HepG2 (cell line): Measurements from ENCODE around the gene LUZP1. TPM values are rescaled to one million over a fixed set of nuclear protein-coding genes. Genes with fewer than 3 reads are reported as not detected.

ENCODE experiments used
- ATAC-seq: fragments of 200-7000 bp; cut with Tn5 transposase; 3 replicates; pipeline ENCODE4 v1.9.1; 2020; ENCODE audit warnings: mild to moderate bottlenecking, moderate library complexity
- BruUV-seq: library from RNA; stranded (reverse); fragments of 400-500 nt; replicated peaks from 2 replicates; lab custom pipeline; 2021; lab: Mats Ljungman, UMichigan
- CTCF ChIA-PET: fragments of 300-600 bp; formaldehyde crosslinking; extraction: SDS; loops from one replicate; lab custom pipeline; 2021; ENCODE audit warnings: low total read pairs, inconsistent platforms, low intra/inter-chr PET ratio; lab: Yijun Ruan, JAX
- POLR2A ChIA-PET: fragments of 350-600 bp; sonication (Branson Sonifier 250); formaldehyde crosslinking; loops from one replicate; lab custom pipeline; 2020; ENCODE audit warnings: antibody characterized with exemption, inconsistent platforms; lab: Yijun Ruan, JAX
- DNase-seq: peaks from one replicate; pipeline ENCODE4 v3.0.0-alpha.2; 2015; ENCODE audit warnings: low spot score
- FAIRE-seq: peaks from 3 replicates; lab custom pipeline; 2011; peaks lifted over from hg19 to GRCh38; lab: Jason Lieb, UNC
- H2AFZ ChIP-seq: one replicate; pipeline ENCODE4 v1.6.1; 2011; ENCODE audit warnings: low read length, inconsistent platforms
- H3K27ac ChIP-seq: fragments of 300-600 bp; 3 replicates; pipeline ENCODE4 v1.8.0; 2011; ENCODE audit warnings: mixed run types, mild to moderate bottlenecking, mixed read lengths, low read length, inconsistent platforms; ENCODE audit not compliant: insufficient read depth; ENCODE audit errors: extremely low read length
- H3K27me3 ChIP-seq, 2 experiments: fragments of 200-600 bp in 1 of 2; 2 replicates in 1 of 2; 3 replicates in 1 of 2; pipeline versions ENCODE4 v1.6.0 to v1.8.0; 2011; ENCODE audit warnings: low read length in 2 of 2, mild to moderate bottlenecking in 2 of 2, moderate library complexity in 2 of 2, inconsistent platforms in 1 of 2; ENCODE audit not compliant: insufficient read depth in 2 of 2, control insufficient read depth in 1 of 2
- H3K36me3 ChIP-seq, 2 experiments: fragments of 200-600 bp in 1 of 2; replicated peaks in 1 of 2; 2 replicates in 1 of 2; 3 replicates in 1 of 2; pipeline versions ENCODE4 v1.5.1 to v1.8.0; 2011; ENCODE audit warnings: low read length in 2 of 2, inconsistent platforms in 1 of 2; ENCODE audit not compliant: insufficient read depth in 2 of 2, control insufficient read depth in 1 of 2
- H3K4me1 ChIP-seq: 2 replicates; pipeline ENCODE4 v1.5.1; 2012; ENCODE audit warnings: low read length, inconsistent platforms; ENCODE audit not compliant: insufficient read depth
- H3K4me2 ChIP-seq: 2 replicates; pipeline ENCODE4 v1.6.0; 2011; ENCODE audit warnings: low read depth, low read length, inconsistent platforms
- H3K4me3 ChIP-seq, 3 experiments: fragments of 200-600 bp in 1 of 3; sonication (generic), shearing (Covaris generic) in 1 of 3; replicated peaks in 1 of 3; 2 replicates each; pipeline ENCODE4 v1.5.1; 2011 to 2016; ENCODE audit warnings: low read length in 3 of 3, inconsistent platforms in 2 of 3, low read depth in 2 of 3, mild to moderate bottlenecking in 2 of 3, control low read depth in 1 of 3, mixed read lengths in 1 of 3; ENCODE audit not compliant: insufficient read depth in 1 of 3
- H3K79me2 ChIP-seq: one replicate; pipeline ENCODE4 v1.6.1; 2011; ENCODE audit warnings: low read length, inconsistent platforms; ENCODE audit not compliant: insufficient read depth
- H3K9ac ChIP-seq: 2 replicates; pipeline ENCODE4 v1.6.0; 2011; ENCODE audit warnings: mild to moderate bottlenecking, low read depth, low read length, inconsistent platforms; ENCODE audit not compliant: insufficient read depth
- H3K9me3 ChIP-seq: 2 replicates; pipeline ENCODE4 v1.5.1; 2012; ENCODE audit warnings: mild to moderate bottlenecking, low read length
- H4K20me1 ChIP-seq: 2 replicates; pipeline ENCODE4 v1.6.0; 2011; ENCODE audit warnings: inconsistent platforms, mild to moderate bottlenecking, low read length, moderate library complexity; ENCODE audit not compliant: insufficient read depth
- CREB1 ChIP-seq, 2 experiments: fragments of 450-650 bp in 1 of 2; IDR thresholded peaks; 2 replicates each; pipeline ENCODE4 v1.6.1; 2016 to 2017; ENCODE audit warnings: control low read depth in 1 of 2, mild to moderate bottlenecking in 1 of 2, missing compliant biosample characterization in 1 of 2, missing genetic modification characterization in 1 of 2
- IKZF1 ChIP-seq: fragments of 450-650 bp; IDR thresholded peaks from 2 replicates; pipeline ENCODE4 v1.7.1; 2016
- SRF ChIP-seq: IDR thresholded peaks from 2 replicates; pipeline ENCODE4 v1.6.1; 2011; ENCODE audit warnings: mild to moderate bottlenecking, low read depth, low read length, moderate library complexity
- ZNF75D ChIP-seq: sonication (generic); formaldehyde crosslinking; IDR thresholded peaks from 2 replicates; pipeline ENCODE4 v1.8.1; 2023; ENCODE audit warnings: missing genetic modification reagents, mild to moderate bottlenecking, borderline replicate concordance
- WGBS: methylation state at CpG from one replicate; pipeline ENCODE4 v1.1.6; 2017; ENCODE audit warnings: low lambda C conversion rate; 5-methylcytosine and 5-hydroxymethylcytosine counted together
- in situ Hi-C: cut with HindIII; loops from 2 replicates; pipeline ENCODE4 v1.10.0; 2017; ENCODE audit warnings: low pct_unique_long_range_greater_than_20kb; ENCODE audit not compliant: extremely low pct_ligation_motif_present
- intact Hi-C: fragments of 100-400 bp; cut with micrococcal nuclease; formaldehyde crosslinking; loops from one replicate; pipeline ENCODE4 v1.10.0; 2022; ENCODE audit not compliant: unreplicated experiment
- polyA plus RNA-seq, 8 experiments: library from polyadenylated mRNA; depleted of rRNA in 3 of 8; stranded (reverse) in 7 of 8; unstranded in 1 of 8; fragments of >200 nt; fragmentation: Illumina TruSeq in 4 of 8; extraction: Trizol in 4 of 8; gene quantifications; 2 replicates each; pipeline versions ENCODE4 v1.2.1 to v1.2.3, GENCODE V29; 2011 to 2016; ENCODE audit warnings: low read depth in 4 of 8, missing spikeins in 1 of 8, mixed read lengths in 1 of 8; ENCODE audit not compliant: insufficient read depth in 1 of 8
- total RNA-seq, 5 experiments: library from RNA; depleted of rRNA; stranded (reverse); fragments of >200 nt; fragmentation: Illumina TruSeq; extraction: Trizol; gene quantifications; 2 replicates each; pipeline ENCODE4 v1.2.3, GENCODE V29; 2016; ENCODE audit warnings: low read depth in 1 of 5

The LUZP1 gene
- total and polyA plus RNA-seq, 2 of the 13 experiments (the other 11 are each of a cell fraction or from before 2014, with no cell fraction given), result 6.9 to 12.7 TPM

- H3K27ac ChIP-seq, result peak overlapping the region; percentile 5
- no peak for FAIRE-seq
- WGBS, result 94% methylated on average over 4 of the region's 4 CpGs
- H3K36me3 ChIP-seq, result no peaks in the 10 kb centered on the region
- no peak for DNase-seq
- BruUV-seq, result no TSS peak
- H3K9ac ChIP-seq, result no peak overlapping the region
- no peak overlapping the region for H3K4me2 ChIP-seq
- H4K20me1 ChIP-seq, result no peaks in the 10 kb centered on the region
- no peak for ATAC-seq
- H3K27me3 ChIP-seq, result no peaks in the 10 kb centered on the region
- H3K79me2 ChIP-seq, result peaks cover 53% of the 10 kb centered on the region
- CTCF ChIA-PET, result no interaction called here
- in situ Hi-C loops, result no loop called here
- intact Hi-C loops, result no loop called here
- no peaks in the 10 kb centered on the region for H3K9me3 ChIP-seq
- peaks cover 56% of the 10 kb centered on the region for H3K4me1 ChIP-seq
- H2AFZ ChIP-seq, result no peak overlapping the region
- H3K4me3 ChIP-seq, result no peak overlapping the region
- no peak for TF ChIP-seq ZNF75D (CRISPR knock-in tag)
- no peak for TF ChIP-seq SRF
- POLR2A ChIA-PET, result no interaction called here
These were observed 43.2 kb downstream of the LUZP1 start for GRCh38 chr1:23125489-23125888.

GRCh38 chr1:23124259-23125026 is 44.2 kb downstream of the LUZP1 start:
- Histone ChIP-seq H3K27me3 (no peaks in the 10 kb centered on the region), H3K36me3 (no peaks in the 10 kb centered on the region)
- CTCF ChIA-PET, result no interaction called here
- no peak for FAIRE-seq
- no TSS peak for BruUV-seq
- no peak for ATAC-seq
- TF ChIP-seq CREB1 (IDR thresholded peaks at IDR 0.05) (no peak), CREB1 (CRISPR knock-in tag; IDR thresholded peaks at IDR 0.05) (0 out of 2 replicates have a peak, but pooled peaks have one; percentile 24), IKZF1 (no peak)
- TF ChIP-seq, all 625 proteins: peak for 1
- intact Hi-C loops (no loop called here), in situ Hi-C loops (no loop called here)
- H3K27ac ChIP-seq, result no peak overlapping the region
- no peak overlapping the region for H2AFZ ChIP-seq
- H3K79me2 ChIP-seq, result peaks cover 57% of the 10 kb centered on the region
- peak overlapping the region; percentile 65; the same call in 1 of the 2 replicates for H3K4me2 ChIP-seq
- H3K4me3 ChIP-seq, result no peak overlapping the region
- 96% methylated on average over 4 of the region's 4 CpGs for WGBS
- no peaks in the 10 kb centered on the region for H3K9me3 ChIP-seq
- POLR2A ChIA-PET, result no interaction called here
- no peaks in the 10 kb centered on the region for H4K20me1 ChIP-seq
- no peak overlapping the region for H3K9ac ChIP-seq
- H3K4me1 ChIP-seq, result peaks cover 62% of the 10 kb centered on the region
- no peak for DNase-seq
